Measurements from ENCODE around the gene BNIP5.

Gene BNIP5

GRCh38 chr6:36327226-36327918 lies 9.3 kb downstream of the BNIP5 start (continued):
- TF ChIP-seq TSHZ2 (CRISPR knock-in tag; IDR thresholded peaks at IDR 0.05): no peak

- TF ChIP-seq CSRNP3 (CRISPR knock-in tag; IDR thresholded peaks at IDR 0.05): no peak
- no peak for TF ChIP-seq ZNF70 (CRISPR knock-in tag; IDR thresholded peaks at IDR 0.05)
- no peak for TF ChIP-seq TOX (CRISPR knock-in tag; IDR thresholded peaks at IDR 0.05; ENCODE audit: borderline replicate concordance)
- no peak for TF ChIP-seq PPARA (CRISPR knock-in tag; IDR thresholded peaks at IDR 0.05; ENCODE audit: borderline replicate concordance)
- TF ChIP-seq ZFP3 (CRISPR knock-in tag; IDR thresholded peaks at IDR 0.05): no peak
- no peak for TF ChIP-seq CSDC2 (CRISPR knock-in tag; IDR thresholded peaks at IDR 0.05)
- no peak for TF ChIP-seq RARB (CRISPR knock-in tag; IDR thresholded peaks at IDR 0.05)
- no peak for TF ChIP-seq SNAI2 (CRISPR knock-in tag; IDR thresholded peaks at IDR 0.05)
- no peak for ATAC-seq
Measured at GRCh38 chr6:36326356-36326995, 10.2 kb downstream of the BNIP5 start.

- ATAC-seq: no peak
- TF ChIP-seq ZFP30 (CRISPR knock-in tag; IDR thresholded peaks at IDR 0.05) (no peak), SNAI2 (CRISPR knock-in tag; IDR thresholded peaks at IDR 0.05) (no peak), OSR1 (CRISPR knock-in tag; IDR thresholded peaks at IDR 0.05) (no peak)
Measured at GRCh38 chr6:36324715-36325114, 12.0 kb downstream of the BNIP5 start.

- no peak for TF ChIP-seq TCF4 (CRISPR knock-in tag; IDR thresholded peaks at IDR 0.05; ENCODE audit: borderline replicate concordance)
- no peak for TF ChIP-seq PPARA (CRISPR knock-in tag; IDR thresholded peaks at IDR 0.05; ENCODE audit: borderline replicate concordance)
- TF ChIP-seq OSR1 (CRISPR knock-in tag; IDR thresholded peaks at IDR 0.05): no peak
- TF ChIP-seq CSRNP3 (CRISPR knock-in tag; IDR thresholded peaks at IDR 0.05): no peak
- TF ChIP-seq ZNF70 (CRISPR knock-in tag; IDR thresholded peaks at IDR 0.05): no peak
- no peak for TF ChIP-seq ZFP30 (CRISPR knock-in tag; IDR thresholded peaks at IDR 0.05)
- no peak for TF ChIP-seq ISL1 (CRISPR knock-in tag; IDR thresholded peaks at IDR 0.05)
- no peak for TF ChIP-seq TOX (CRISPR knock-in tag; IDR thresholded peaks at IDR 0.05; ENCODE audit: borderline replicate concordance)
- no peak for TF ChIP-seq ARNTL (CRISPR knock-in tag; IDR thresholded peaks at IDR 0.05; ENCODE audit: borderline replicate concordance, low read depth)
- TF ChIP-seq CSDC2 (CRISPR knock-in tag; IDR thresholded peaks at IDR 0.05): no peak
- TF ChIP-seq SNAI2 (CRISPR knock-in tag; IDR thresholded peaks at IDR 0.05): no peak
- no peak for TF ChIP-seq TSHZ2 (CRISPR knock-in tag; IDR thresholded peaks at IDR 0.05)
- TF ChIP-seq CREB5 (CRISPR knock-in tag; IDR thresholded peaks at IDR 0.05; ENCODE audit: low read depth): no peak
- TF ChIP-seq ESRRG (CRISPR knock-in tag; IDR thresholded peaks at IDR 0.05): no peak
- no peak for TF ChIP-seq ZNF8 (CRISPR knock-in tag; IDR thresholded peaks at IDR 0.05)
- ATAC-seq: no peak
Measured at GRCh38 chr6:36324191-36324590, 12.5 kb downstream of the BNIP5 start.
